ENCODE results near the gene TIMM50. TPM values are rescaled to one million over a fixed set of nuclear protein-coding genes. Genes with fewer than 3 reads are reported as not detected.
A peak's percentile ranks its signal among the peaks of the same experiment; 100 is the strongest.

TIMM50 gene
- total and polyA plus RNA-seq, 12 donors, result 67.3 to 160 (median 79.9) TPM

DNA sequence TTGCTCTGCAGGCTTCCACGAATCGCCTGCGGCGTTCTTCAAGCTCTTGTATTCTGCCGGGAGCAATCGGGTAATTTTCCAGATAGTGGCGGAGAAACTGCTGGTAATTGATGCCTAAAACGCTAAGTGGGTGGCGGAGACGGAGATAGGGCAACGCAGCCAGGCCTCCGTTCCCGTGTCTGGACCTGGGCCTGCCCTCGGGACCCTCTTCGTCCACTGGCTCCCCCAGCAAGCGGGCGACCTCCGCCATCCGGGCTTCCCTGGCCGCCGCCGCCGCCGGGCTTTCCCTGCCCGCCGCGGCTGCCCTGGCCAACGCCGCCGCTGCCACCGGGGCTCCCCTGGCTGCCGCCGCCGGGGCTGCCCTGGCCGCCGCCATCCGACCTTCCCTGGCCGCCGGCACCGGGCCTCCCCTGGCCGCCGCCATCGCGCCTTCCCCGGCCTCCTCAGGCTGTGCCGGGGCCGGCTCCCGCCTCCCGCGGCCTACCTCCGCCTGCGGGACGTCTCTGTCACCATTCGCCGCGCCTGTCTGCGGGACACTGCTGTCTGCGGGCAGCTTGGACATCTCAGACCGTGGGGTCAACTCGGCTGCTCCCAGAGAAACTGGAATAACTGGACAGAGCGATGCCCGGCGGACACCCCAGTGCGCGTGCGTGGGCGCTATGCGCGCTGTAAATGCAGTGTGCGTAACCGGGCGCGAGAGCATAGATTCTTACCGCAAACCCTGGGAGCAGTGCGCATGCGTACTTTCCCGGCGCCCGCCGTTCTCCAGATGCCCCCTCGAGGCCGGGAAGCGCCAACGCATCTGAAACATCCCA lies 59.1 kb downstream of the TIMM50 start, which contains the start of gene EID2:
Gene EID2, minus strand, starts transcription at position 644 of the 815 bp plus-strand sequence. Its CDS starts 82 bp downstream, at position 562.
- peak within 1 kb of the TSS; percentile 90 to 98 (median 96) for H3K27ac ChIP-seq
- 0 to 1% methylated on average over 77 to 84 of the region's 84 CpGs for WGBS, 2 donors
- intact Hi-C loops (cut with DNase I), result loop anchor here in 9 of 10 donors (5.0 to 10.0 kb wide), 8 partner anchors 55 to 415 kb away; partner anchors contain the start of genes PAK4 (in 2 of the 9), SUPT5H (in 2 of the 9), DYRK1B (in 1 of the 9) and FBL (in 1 of the 9)
- TF ChIP-seq, protein P1, sequence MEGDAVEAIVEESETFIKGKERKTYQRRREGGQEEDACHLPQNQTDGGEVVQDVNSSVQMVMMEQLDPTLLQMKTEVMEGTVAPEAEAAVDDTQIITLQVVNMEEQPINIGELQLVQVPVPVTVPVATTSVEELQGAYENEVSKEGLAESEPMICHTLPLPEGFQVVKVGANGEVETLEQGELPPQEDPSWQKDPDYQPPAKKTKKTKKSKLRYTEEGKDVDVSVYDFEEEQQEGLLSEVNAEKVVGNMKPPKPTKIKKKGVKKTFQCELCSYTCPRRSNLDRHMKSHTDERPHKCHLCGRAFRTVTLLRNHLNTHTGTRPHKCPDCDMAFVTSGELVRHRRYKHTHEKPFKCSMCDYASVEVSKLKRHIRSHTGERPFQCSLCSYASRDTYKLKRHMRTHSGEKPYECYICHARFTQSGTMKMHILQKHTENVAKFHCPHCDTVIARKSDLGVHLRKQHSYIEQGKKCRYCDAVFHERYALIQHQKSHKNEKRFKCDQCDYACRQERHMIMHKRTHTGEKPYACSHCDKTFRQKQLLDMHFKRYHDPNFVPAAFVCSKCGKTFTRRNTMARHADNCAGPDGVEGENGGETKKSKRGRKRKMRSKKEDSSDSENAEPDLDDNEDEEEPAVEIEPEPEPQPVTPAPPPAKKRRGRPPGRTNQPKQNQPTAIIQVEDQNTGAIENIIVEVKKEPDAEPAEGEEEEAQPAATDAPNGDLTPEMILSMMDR (IDR thresholded peaks at IDR 0.05), result peak; percentile 74 to 94 (median 87)
- no peaks in the 10 kb centered on the region for H3K9me3 ChIP-seq
- DNase-seq (peak; percentile 95 to 96), ATAC-seq (peak; percentile 97 to 99 (median 99))
- H3K27me3 ChIP-seq, result no peaks in the 10 kb centered on the region
- H3K4me3 ChIP-seq, result peak within 1 kb of the TSS; percentile 47 to 94 (median 77)
- H3K36me3 ChIP-seq, result no peaks in the 10 kb centered on the region
- H3K4me1 ChIP-seq, result peaks cover 0 to 32% (median 23%) of the 10 kb centered on the region in 9 donors

DNA sequence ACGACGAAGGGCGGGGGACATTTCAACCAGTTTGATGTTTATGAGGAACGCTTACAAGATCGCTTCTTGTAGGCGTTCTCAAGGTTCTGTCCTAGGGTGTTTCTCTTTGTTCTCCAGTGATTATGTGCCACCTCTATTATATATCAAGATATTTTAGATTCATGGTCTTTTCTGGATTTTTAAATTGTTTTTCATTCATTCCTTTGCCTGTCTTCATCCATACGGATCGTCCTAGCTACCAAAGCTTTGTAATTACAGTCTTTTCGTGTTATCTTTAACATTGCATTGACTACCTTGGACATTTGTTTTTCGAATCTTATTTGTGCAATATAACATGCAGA lies 59.7 kb downstream of the TIMM50 start:
- WGBS, 2 donors, result 5% methylated on average over 10 of the region's 10 CpGs
- DNase-seq (no peak), ATAC-seq (no peak)
- no peaks in the 10 kb centered on the region for H3K36me3 ChIP-seq
- intact Hi-C loops (cut with DNase I), result loop anchor here in 1 of 10 donors (10.0 kb wide), 1 partner anchor 304 kb away; the partner anchor contains the start of gene FBL
- peak overlapping the region in 7 of 10 donors; percentile 74 to 94 (median 86) for H3K4me3 ChIP-seq
- peaks cover 0 to 32% (median 23%) of the 10 kb centered on the region in 9 donors for H3K4me1 ChIP-seq
- peak overlapping the region in 6 of 10 donors; percentile 91 to 97 (median 95) for H3K27ac ChIP-seq
- peaks cover 0 to 3% (median 0%) of the 10 kb centered on the region in 7 donors for H3K27me3 ChIP-seq
- TF ChIP-seq, protein P1 (IDR thresholded peaks at IDR 0.05), result peak in 1 of 9 donors; percentile 24
- no peaks in the 10 kb centered on the region for H3K9me3 ChIP-seq

Other genes with a start within 250 kb of the TIMM50 start
- gene IFNL3, start 235.8 kb upstream of the TIMM50 start, total RNA-seq, result not detected
- not detected for gene IFNL3, start 235.8 kb upstream of the TIMM50 start, polyA plus RNA-seq
- gene IFNL4, start 232.0 kb upstream of the TIMM50 start, total RNA-seq, result not detected
- gene IFNL4, start 232.0 kb upstream of the TIMM50 start, polyA plus RNA-seq, result not detected
- gene IFNL2, start 212.4 kb upstream of the TIMM50 start, total RNA-seq, result not detected
- gene IFNL2, start 212.4 kb upstream of the TIMM50 start, polyA plus RNA-seq, result not detected
- gene IFNL1, start 184.4 kb upstream of the TIMM50 start, total RNA-seq, result not detected
- not detected for gene IFNL1, start 184.4 kb upstream of the TIMM50 start, polyA plus RNA-seq
- under 1 TPM in 9 of 10 donors, not detected in 1; 0.07 to 0.42 (median 0.32) TPM for gene LRFN1, start 160.0 kb upstream of the TIMM50 start, total RNA-seq
- gene LRFN1, start 160.0 kb upstream of the TIMM50 start, polyA plus RNA-seq, result under 1 TPM; 0.14 to 0.29 TPM
- gene GMFG, start 144.8 kb upstream of the TIMM50 start, total RNA-seq, result 10 to 100 TPM in 5 of 10 donors, 1 to 10 TPM in 5; 6.9 to 64.2 (median 11.1) TPM
- 10 to 100 TPM; 26.9 to 39.6 TPM for gene GMFG, start 144.8 kb upstream of the TIMM50 start, polyA plus RNA-seq
- 10 to 100 TPM; 35.5 to 60.4 (median 47.2) TPM for gene SAMD4B, start 138.4 kb upstream of the TIMM50 start, total RNA-seq
- 10 to 100 TPM; 59.2 to 92.8 TPM for gene SAMD4B, start 138.4 kb upstream of the TIMM50 start, polyA plus RNA-seq
- gene PAF1, start 89.7 kb upstream of the TIMM50 start, total RNA-seq, result 10 to 100 TPM; 34.3 to 46.4 (median 38.8) TPM
- gene PAF1, start 89.7 kb upstream of the TIMM50 start, polyA plus RNA-seq, result 10 to 100 TPM; 24.1 to 48.2 TPM
- gene MED29, start 89.5 kb upstream of the TIMM50 start, total RNA-seq, result 10 to 100 TPM; 22.9 to 32.3 (median 27.1) TPM
- 10 to 100 TPM; 16.2 to 30.8 TPM for gene MED29, start 89.5 kb upstream of the TIMM50 start, polyA plus RNA-seq
- 100 to 1,000 TPM in 2 of 10 donors, 10 to 100 TPM in 8; 22.8 to 194 (median 48.1) TPM for gene ZFP36, start 74.0 kb upstream of the TIMM50 start, total RNA-seq
- 10 to 100 TPM; 60.2 to 63.2 TPM for gene ZFP36, start 74.0 kb upstream of the TIMM50 start, polyA plus RNA-seq
- 10 to 100 TPM in 9 of 10 donors, 1 to 10 TPM in 1; 8.3 to 23.1 (median 15.1) TPM for gene PLEKHG2, start 68.2 kb upstream of the TIMM50 start, total RNA-seq
- 10 to 100 TPM in 1 of 2 donors, 1 to 10 TPM in 1; 6.9 to 22.7 TPM for gene PLEKHG2, start 68.2 kb upstream of the TIMM50 start, polyA plus RNA-seq
- gene RPS16, start 44.9 kb upstream of the TIMM50 start, total RNA-seq, result 1,000 to 10,000 TPM in 7 of 10 donors, 100 to 1,000 TPM in 3; 936 to 1,726 (median 1,424) TPM
- gene RPS16, start 44.9 kb upstream of the TIMM50 start, polyA plus RNA-seq, result 1,000 to 10,000 TPM in 1 of 2 donors, 100 to 1,000 TPM in 1; 974 to 3,280 TPM
- 10 to 100 TPM; 65.0 to 96.6 (median 84.3) TPM for gene SUPT5H, start 35.3 kb upstream of the TIMM50 start, total RNA-seq
- 100 to 1,000 TPM in 1 of 2 donors, 10 to 100 TPM in 1; 56.2 to 149 TPM for gene SUPT5H, start 35.3 kb upstream of the TIMM50 start, polyA plus RNA-seq
- gene DLL3, start 18.1 kb downstream of the TIMM50 start, total RNA-seq, result not detected
- not detected for gene DLL3, start 18.1 kb downstream of the TIMM50 start, polyA plus RNA-seq
- not detected for gene SELENOV, start 34.3 kb downstream of the TIMM50 start, total RNA-seq
- not detected for gene SELENOV, start 34.3 kb downstream of the TIMM50 start, polyA plus RNA-seq
- 1 to 10 TPM; 2.2 to 4.7 (median 3.5) TPM for gene EID2B, start 52.0 kb downstream of the TIMM50 start, total RNA-seq
- 1 to 10 TPM; 1.8 to 2.8 TPM for gene EID2B, start 52.0 kb downstream of the TIMM50 start, polyA plus RNA-seq
- gene EID2, start 59.3 kb downstream of the TIMM50 start, total RNA-seq, result 10 to 100 TPM in 7 of 10 donors, 1 to 10 TPM in 3; 9.0 to 15.5 (median 11.4) TPM
- gene EID2, start 59.3 kb downstream of the TIMM50 start, polyA plus RNA-seq, result 10 to 100 TPM; 14.7 to 15.9 TPM
- gene LGALS13, start 121.7 kb downstream of the TIMM50 start, total RNA-seq, result not detected
- not detected for gene LGALS13, start 121.7 kb downstream of the TIMM50 start, polyA plus RNA-seq
- gene LGALS16, start 175.1 kb downstream of the TIMM50 start, total RNA-seq, result not detected
- gene LGALS16, start 175.1 kb downstream of the TIMM50 start, polyA plus RNA-seq, result not detected
- gene LGALS14, start 223.6 kb downstream of the TIMM50 start, total RNA-seq, result not detected
- not detected for gene LGALS14, start 223.6 kb downstream of the TIMM50 start, polyA plus RNA-seq

All from heart right ventricle (tissue), 16 donors.